Nephron progenitor cell (in vitro differentiated cells): ENCODE measurements around the gene FBN3.
A peak's percentile ranks its signal among the peaks of the same experiment; 100 is the strongest.

Source experiments
- DNase-seq: peaks from one replicate; pipeline ENCODE4 v3.0.0; 2021
- H3K27ac Mint-ChIP-seq: 2 replicates; pipeline ENCODE4 v1.8.0; 2021; ENCODE audit warnings: mild to moderate bottlenecking, moderate library complexity, mixed read lengths
- H3K27me3 Mint-ChIP-seq: 2 replicates; pipeline ENCODE4 v1.8.0; 2021; ENCODE audit warnings: mild to moderate bottlenecking, low read depth, mixed read lengths; ENCODE audit not compliant: poor library complexity
- H3K36me3 Mint-ChIP-seq: 2 replicates; pipeline ENCODE4 v1.8.0; 2021; ENCODE audit warnings: low read depth, mixed read lengths
- H3K4me1 Mint-ChIP-seq: 2 replicates; pipeline ENCODE4 v1.8.0; 2021; ENCODE audit warnings: mixed read lengths
- H3K4me3 Mint-ChIP-seq: 2 replicates; pipeline ENCODE4 v1.8.0; 2021; ENCODE audit warnings: mild to moderate bottlenecking, moderate library complexity, mixed read lengths
- H3K9me3 Mint-ChIP-seq: 2 replicates; pipeline ENCODE4 v1.8.0; 2021; ENCODE audit warnings: mild to moderate bottlenecking, moderate library complexity, mixed read lengths
- CTCF ChIP-seq: fragments of 200-600 bp; sonication (generic); IDR thresholded peaks from 2 replicates; pipeline ENCODE4 v1.5.0; 2021; ENCODE audit warnings: antibody characterized with exemption

FBN3 gene

GRCh38 chr19:8135946-8136618 is 13.3 kb downstream of the FBN3 start:
- Mint-ChIP-seq H3K27ac (no peak overlapping the region), H3K4me1 (no peaks in the 10 kb centered on the region), H3K9me3 (no peaks in the 10 kb centered on the region), H3K36me3 (peaks cover 25% of the 10 kb centered on the region), H3K4me3 (no peak overlapping the region), H3K27me3 (no peaks in the 10 kb centered on the region)
- TF ChIP-seq CTCF = no peak
- DNase-seq = no peak

- H3K4me3 Mint-ChIP-seq = no peak overlapping the region
- peaks cover 5% of the 10 kb centered on the region for H3K4me1 Mint-ChIP-seq
- H3K9me3 Mint-ChIP-seq = no peaks in the 10 kb centered on the region
- H3K36me3 Mint-ChIP-seq = peaks cover 30% of the 10 kb centered on the region
- H3K27me3 Mint-ChIP-seq = no peaks in the 10 kb centered on the region
- no peak for DNase-seq
- TF ChIP-seq CTCF = no peak
- no peak overlapping the region for H3K27ac Mint-ChIP-seq
These were observed 16.4 kb downstream of the FBN3 start for GRCh38 chr19:8132858-8133458.

- H3K9me3 Mint-ChIP-seq = no peaks in the 10 kb centered on the region
- H3K36me3 Mint-ChIP-seq = peaks cover 35% of the 10 kb centered on the region
- H3K4me1 Mint-ChIP-seq = peaks cover 5% of the 10 kb centered on the region
- peak overlapping the region; percentile 46 for H3K27ac Mint-ChIP-seq
- no peak for DNase-seq
- no peaks in the 10 kb centered on the region for H3K27me3 Mint-ChIP-seq
- no peak for TF ChIP-seq CTCF
- no peak overlapping the region for H3K4me3 Mint-ChIP-seq
These were observed 17.9 kb downstream of the FBN3 start for GRCh38 chr19:8131517-8131916.

GRCh38 chr19:8129061-8129618 is 20.3 kb downstream of the FBN3 start:
- no peaks in the 10 kb centered on the region for H3K9me3 Mint-ChIP-seq
- peaks cover 34% of the 10 kb centered on the region for H3K36me3 Mint-ChIP-seq
- no peak overlapping the region for H3K27ac Mint-ChIP-seq
- no peaks in the 10 kb centered on the region for H3K27me3 Mint-ChIP-seq
- no peak overlapping the region for H3K4me3 Mint-ChIP-seq
- no peak for DNase-seq
- peaks cover 5% of the 10 kb centered on the region for H3K4me1 Mint-ChIP-seq
- TF ChIP-seq CTCF = no peak

- H3K27me3 Mint-ChIP-seq = no peaks in the 10 kb centered on the region
- peak overlapping the region; percentile 15 for H3K27ac Mint-ChIP-seq
These were observed 20.8 kb downstream of the FBN3 start for GRCh38 chr19:8128551-8128950.

More at GRCh38 chr19:8128551-8128950, 20.8 kb downstream of the FBN3 start:
- peaks cover 40% of the 10 kb centered on the region for H3K36me3 Mint-ChIP-seq
- TF ChIP-seq CTCF = no peak
- no peaks in the 10 kb centered on the region for H3K9me3 Mint-ChIP-seq
- H3K4me1 Mint-ChIP-seq = peaks cover 5% of the 10 kb centered on the region
- no peak for DNase-seq
- no peak overlapping the region for H3K4me3 Mint-ChIP-seq
